Cerebellar cortex (tissue), 1 donor: Measurements from ENCODE around the gene PSMD12.
"Not testable (repeated sequence)": the region's sequence is repeated elsewhere in the genome, so short reads cannot be mapped to it uniquely, and the experiment has no call there.

Experiments
- DNase-seq: peaks from one replicate; pipeline ENCODE4 v3.0.0-alpha.2; 2015; ENCODE audit warnings: low spot score

The PSMD12 gene

DNA sequence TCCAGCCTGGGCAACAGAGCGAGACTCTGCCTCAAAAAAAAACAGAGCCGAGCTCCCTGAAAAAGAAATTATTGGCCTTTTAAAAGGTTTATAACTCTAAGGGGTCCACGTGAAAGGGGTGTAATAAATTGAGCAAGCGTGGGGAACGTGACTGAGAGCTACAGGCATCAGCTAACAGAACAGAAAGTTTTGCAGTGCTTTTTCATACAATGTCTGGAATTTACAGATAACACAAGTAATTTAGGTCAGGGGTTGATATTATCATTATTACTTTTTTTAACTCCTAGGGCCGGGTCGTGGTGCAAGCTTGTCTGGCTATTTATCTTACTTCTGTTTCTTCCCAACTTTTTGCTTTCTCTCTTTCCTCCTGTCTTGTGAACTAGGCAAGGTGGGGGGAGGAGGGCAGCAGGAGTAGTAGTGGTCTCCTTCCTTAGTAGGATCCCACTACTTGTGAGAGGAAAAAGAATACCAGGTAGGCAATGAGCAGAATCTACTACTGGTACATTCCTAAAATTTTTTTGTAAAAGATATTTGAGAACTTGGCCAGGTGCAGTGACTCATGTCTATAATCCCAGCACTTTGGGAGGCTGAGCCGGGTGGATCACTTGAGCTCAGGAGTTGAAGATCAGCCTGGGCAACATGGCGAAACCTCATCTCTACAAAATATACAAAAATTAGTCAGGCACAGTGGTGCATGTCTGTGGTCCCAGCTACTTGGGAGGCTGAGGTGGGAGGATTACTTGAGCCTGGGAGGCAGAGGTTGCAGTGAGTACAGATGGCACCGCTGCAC lies 60.7 kb downstream of the PSMD12 start:
- DNase-seq: not testable (repeated sequence)

DNA sequence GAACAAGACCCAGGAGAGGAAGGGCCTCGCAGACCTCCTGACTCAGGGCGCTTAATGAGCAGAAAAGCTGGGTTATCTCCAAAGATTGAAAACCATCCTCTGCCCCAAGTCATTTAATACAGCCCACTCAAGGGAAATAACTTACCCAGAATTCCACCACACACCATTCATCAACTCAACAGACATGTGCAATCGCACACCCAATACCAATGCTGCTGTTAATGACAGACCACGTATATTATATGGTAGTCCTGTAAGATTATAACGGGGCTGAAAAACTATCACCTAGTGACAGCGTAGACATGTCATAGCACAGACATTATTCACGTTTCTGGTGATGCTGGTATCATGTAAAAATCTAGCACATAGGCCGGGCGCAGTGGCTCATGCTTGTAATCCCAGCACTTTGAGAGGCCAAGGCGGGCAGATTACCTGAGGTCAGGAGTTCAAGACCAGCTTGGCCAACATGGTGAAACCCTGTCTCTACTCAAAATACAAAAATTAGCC lies 68.9 kb downstream of the PSMD12 start:
- DNase-seq: no peak

DNA sequence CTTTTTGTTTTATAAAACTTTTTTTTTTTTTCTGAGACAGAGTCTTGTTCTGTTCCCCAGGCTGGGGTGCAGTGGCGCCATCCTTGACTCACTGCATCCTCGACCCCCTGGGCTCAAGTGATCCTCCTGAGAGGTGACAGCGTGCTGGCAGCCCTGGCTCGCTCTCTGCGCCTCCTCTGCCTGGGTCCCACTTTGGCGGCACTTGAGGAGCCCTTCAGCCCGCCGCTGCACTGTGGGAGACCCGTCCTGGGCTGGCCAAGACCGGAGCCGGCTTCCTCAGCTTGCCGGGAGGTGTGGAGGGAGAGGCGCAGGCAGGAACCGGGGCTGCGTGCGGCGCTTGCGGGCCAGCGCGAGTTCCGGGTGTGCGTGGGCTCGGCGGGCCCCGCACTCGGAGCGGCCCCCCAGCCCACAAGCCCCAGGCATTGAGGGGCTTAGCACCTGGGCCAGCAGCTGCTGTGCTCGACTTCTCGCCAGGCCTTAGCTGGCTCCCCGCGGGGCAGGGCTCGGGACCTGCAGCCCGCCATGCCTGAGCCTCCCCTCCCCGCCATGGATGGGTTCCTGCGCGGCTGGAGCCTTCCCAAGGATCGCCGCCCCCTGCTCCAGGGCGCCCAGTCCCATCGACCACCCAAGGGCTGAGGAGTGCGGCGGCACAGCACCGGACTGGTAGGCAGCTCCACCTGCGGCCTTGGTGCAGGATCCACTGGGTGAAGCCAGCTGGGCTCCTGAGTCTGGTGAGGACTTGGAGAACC lies 71.8 kb downstream of the PSMD12 start:
- DNase-seq: no peak

DNA sequence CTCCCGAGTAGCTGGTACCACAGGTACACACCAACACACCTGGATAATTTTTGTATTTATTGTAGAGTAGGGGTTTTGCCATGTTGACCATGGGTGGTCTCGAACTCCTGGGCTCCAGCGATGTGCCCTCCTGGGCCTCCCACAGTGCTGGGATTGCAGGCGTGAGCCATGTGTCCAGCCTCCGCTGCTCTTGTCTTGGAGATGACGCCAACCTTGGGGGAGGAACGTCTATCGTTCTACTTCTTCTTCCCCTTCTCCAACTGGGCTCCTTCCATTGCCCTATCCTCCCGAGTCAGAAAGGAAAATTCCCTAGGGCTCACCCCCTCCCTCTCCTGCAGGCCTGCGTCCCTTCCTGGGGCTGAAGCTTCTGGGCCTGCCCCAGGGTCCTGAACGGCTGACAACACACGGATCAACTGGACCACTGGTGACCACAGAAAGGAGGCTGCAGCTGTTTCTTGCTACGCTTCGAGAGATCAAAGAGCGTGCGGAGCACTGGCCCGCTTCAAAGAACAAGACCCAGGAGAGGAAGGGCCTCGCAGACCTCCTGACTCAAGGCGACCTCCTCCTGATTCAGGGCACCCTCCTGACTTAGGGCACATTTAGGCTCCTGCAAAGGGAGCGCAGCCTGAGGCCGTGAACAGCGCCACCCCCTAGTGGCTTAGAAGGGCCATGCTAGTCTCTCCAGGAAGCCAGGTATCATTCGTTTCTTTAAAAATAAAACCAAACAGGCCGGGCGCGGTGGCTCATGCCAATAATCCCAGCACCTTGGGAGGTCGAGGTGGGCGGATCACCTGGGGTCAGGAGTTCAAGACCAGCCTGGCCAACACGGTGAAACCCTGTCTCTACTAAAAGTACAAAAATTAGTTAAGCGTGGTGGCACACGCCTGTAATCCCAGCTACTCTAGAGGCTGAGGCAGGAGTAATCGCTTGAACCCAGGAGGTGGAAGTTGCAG lies 72.8 kb downstream of the PSMD12 start:
- DNase-seq: peak; percentile 64

DNA sequence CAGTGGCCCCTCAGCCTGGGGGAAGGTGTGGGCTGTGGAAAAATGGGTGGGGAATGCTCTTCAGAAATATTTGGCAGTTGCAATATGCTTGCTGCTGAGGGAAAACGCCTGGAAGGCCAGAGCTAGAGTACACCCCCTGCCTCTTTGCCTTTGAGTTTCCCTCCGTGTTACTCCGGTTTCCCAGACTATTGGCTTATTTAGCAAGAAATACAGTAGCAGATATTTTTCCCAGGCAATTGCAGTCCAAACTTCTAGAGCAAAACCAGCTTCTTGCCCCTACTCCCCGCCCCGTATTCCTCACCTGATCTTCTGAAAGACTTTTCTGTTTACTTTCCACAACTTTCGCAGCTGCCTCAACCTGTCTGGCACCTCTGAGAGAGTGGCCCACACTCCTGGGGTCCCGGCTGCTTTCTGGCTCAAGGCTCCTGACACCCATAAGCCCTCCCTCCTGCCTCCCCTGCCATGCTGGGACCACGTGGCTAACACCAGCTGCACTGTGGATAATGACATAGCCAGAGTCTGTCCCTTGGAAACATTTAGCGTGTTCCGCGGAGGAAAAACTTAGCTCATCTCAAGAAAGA lies 75.6 kb downstream of the PSMD12 start:
- no peak for DNase-seq

DNA sequence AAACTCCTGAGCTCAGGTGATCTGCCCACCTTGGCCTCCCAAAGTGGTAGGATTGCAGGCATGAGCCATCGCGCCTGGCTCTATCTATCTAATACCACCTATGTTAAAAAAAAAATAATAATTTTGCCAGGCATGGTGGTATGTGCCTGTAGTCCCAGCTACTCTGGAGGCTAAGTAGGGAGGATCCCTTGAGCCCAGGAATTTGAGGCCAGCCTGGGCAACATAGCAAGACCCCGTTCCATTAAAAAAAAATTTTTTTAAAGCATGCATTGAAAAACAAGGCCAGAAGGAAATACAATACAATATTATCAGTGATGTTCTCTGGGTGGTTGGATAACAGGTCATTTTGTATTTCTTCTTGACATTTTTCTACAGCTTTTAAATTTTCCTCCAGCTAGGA lies 76.1 kb downstream of the PSMD12 start:
- DNase-seq: no peak

DNA sequence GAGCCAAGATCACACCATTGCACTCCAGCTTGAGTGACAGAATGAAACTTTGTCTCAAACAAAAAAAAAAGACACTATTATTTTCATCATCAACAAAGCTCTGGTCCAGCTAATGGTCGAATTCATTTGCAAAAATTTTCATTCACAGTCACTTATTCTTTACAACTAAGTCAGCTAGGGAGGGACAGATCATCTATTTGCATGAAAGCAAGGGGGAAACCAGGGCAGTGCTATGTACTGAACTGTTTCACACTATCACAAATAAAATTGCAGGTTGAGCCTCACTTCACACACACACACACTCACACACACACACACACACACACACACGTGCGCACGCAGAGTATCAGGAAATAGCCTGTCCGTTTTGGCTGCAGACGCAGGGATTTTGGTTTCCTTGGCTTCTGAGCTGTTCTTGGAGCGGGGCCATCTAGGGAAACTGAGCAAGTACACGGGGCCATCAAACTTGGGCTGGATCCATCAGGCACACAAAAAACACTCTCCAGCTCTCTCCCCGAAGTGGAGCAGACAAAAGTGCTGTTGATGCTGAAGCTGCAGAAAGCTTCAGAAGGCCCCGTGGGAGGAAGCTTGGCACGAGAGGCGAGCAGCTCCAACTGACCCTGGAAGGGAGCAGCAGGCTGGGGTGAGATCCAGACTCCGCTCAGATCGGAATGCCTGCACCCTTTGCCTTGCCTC lies 77.0 kb downstream of the PSMD12 start:
- DNase-seq: peak; percentile 76
